GM11168 (cell line): ENCODE data around the gene RAD1.

Source experiments
- in situ Hi-C: fragments of 300-500 bp; cut with MboI; formaldehyde crosslinking; loops from one replicate; pipeline ENCODE4 v1.12.0; 2022; ENCODE audit warnings: low sequenced_read_pairs; ENCODE audit not compliant: unreplicated experiment

Gene RAD1

GRCh38 chr5:34915139-34915855 lies at the start of gene RAD1, which contains the start of gene BRIX1:
TSS of gene RAD1 (minus strand) at chr5:34915504. CDS start at chr5:34914892, 612 bp downstream.
TSS of gene BRIX1 (plus strand) at chr5:34915711. CDS start at chr5:34915739, 28 bp downstream.
- in situ Hi-C loops: loop anchor here (25.0 kb wide), 1 partner anchor 403 kb away; no protein-coding TSS in a partner anchor

- in situ Hi-C loops: loop anchor here (5.0 kb wide), 1 partner anchor 43 kb away; no protein-coding TSS in a partner anchor
These were observed 44.0 kb upstream of the RAD1 start for GRCh38 chr5:34959323-34959722.

- in situ Hi-C loops: loop anchor here (5.0 kb wide), 1 partner anchor 44 kb away; no protein-coding TSS in a partner anchor
These were observed 42.8 kb upstream of the RAD1 start for GRCh38 chr5:34957857-34958690.

GRCh38 chr5:34957321-34957720 lies 42.0 kb upstream of the RAD1 start:
- in situ Hi-C loops: loop anchor here (5.0 kb wide), 1 partner anchor 45 kb away; no protein-coding TSS in a partner anchor

GRCh38 chr5:34944460-34945047 lies 29.2 kb upstream of the RAD1 start:
- in situ Hi-C loops: no loop called here

- in situ Hi-C loops: no loop called here
These were observed 28.7 kb upstream of the RAD1 start for GRCh38 chr5:34944044-34944443.

- in situ Hi-C loops: no loop called here
These were observed 26.6 kb upstream of the RAD1 start for GRCh38 chr5:34941936-34942335.

GRCh38 chr5:34932947-34933346 lies 17.6 kb upstream of the RAD1 start:
- in situ Hi-C loops: no loop called here

- in situ Hi-C loops: no loop called here
These were observed 15.6 kb upstream of the RAD1 start for GRCh38 chr5:34930870-34931269.

GRCh38 chr5:34930462-34930844 lies 15.1 kb upstream of the RAD1 start:
- in situ Hi-C loops: no loop called here

GRCh38 chr5:34929720-34930461 lies 14.6 kb upstream of the RAD1 start:
- in situ Hi-C loops: no loop called here

GRCh38 chr5:34929134-34929719 lies 13.9 kb upstream of the RAD1 start, which contains the start of gene DNAJC21:
TSS of gene DNAJC21 (plus strand) at chr5:34929559. CDS start at chr5:34929820, 261 bp downstream.
- in situ Hi-C loops: no loop called here

GRCh38 chr5:34928267-34928666 lies 13.0 kb upstream of the RAD1 start:
- in situ Hi-C loops: no loop called here

- in situ Hi-C loops: no loop called here
These were observed 12.5 kb upstream of the RAD1 start for GRCh38 chr5:34927785-34928184.

- in situ Hi-C loops: no loop called here
These were observed 11.1 kb upstream of the RAD1 start for GRCh38 chr5:34926318-34926888.

GRCh38 chr5:34924462-34924765 lies 9.1 kb upstream of the RAD1 start:
- in situ Hi-C loops: loop anchor here (25.0 kb wide), 1 partner anchor 412 kb away; no protein-coding TSS in a partner anchor

- in situ Hi-C loops: loop anchor here (25.0 kb wide), 1 partner anchor 412 kb away; no protein-coding TSS in a partner anchor
These were observed 8.6 kb upstream of the RAD1 start for GRCh38 chr5:34923694-34924461.

GRCh38 chr5:34923256-34923655 lies 8.0 kb upstream of the RAD1 start:
- in situ Hi-C loops: loop anchor here (25.0 kb wide), 1 partner anchor 411 kb away; no protein-coding TSS in a partner anchor
